Astrocyte of the cerebellum (primary cell): ENCODE measurements around the gene GRID1.

Experiments used
- DNase-seq: peaks from one replicate; pipeline ENCODE4 v3.0.0-alpha.2; 2011; ENCODE audit warnings: low read depth
- H3K4me3 ChIP-seq: 2 replicates; pipeline ENCODE4 v1.5.1; 2011; ENCODE audit warnings: mild to moderate bottlenecking, low read depth, low read length, moderate library complexity
- in situ Hi-C: cut with HindIII; loops from 2 replicates; pipeline ENCODE4 v1.10.0; 2017; ENCODE audit warnings: low sequenced_read_pairs
- TF ChIP-seq, protein P1 (sequence below): IDR thresholded peaks from 2 replicates; pipeline ENCODE4 v1.5.1; 2012; ENCODE audit warnings: low read length, low read depth, moderate library complexity, mild to moderate bottlenecking; ENCODE audit errors: missing control alignments

Gene GRID1

DNA sequence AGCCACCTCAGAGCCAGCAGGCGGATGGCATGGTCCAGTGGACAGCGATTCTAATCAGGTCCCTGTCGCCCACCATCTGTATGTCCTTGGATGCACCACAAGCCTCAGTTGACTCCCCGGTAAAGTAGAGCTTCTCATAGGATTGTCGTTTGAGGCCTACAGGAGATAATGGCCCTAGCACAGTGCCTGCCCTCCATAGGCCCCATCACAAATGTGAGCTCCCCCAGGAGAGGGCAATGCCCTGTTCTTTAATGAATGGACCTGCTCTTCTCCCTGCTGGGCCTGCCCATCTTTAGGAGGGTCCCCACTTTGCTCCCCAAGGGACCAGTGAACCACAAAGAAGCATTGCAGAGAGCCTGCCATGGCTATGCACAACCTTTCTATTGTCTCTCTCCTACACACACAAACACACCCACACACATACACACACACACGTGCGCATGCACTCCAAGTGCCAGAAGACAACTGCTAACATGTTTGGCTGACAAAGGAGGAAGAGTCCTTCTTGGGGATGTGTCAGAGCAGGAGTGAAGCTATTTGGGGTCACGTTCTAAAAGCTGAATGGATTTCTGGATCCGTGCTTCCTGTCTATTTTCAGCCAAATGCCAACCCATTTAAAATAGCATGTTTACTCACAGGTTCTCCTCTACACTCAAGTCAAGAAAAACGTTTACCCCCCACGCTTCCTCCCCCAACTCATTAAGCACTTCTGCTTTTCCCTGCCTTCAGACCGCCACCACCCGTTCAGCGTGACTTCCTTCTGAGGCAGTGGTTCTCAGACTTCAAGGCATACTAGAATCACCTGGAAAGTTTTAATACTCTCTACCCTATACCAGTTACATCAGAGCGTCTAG is 196.1 kb downstream of the GRID1 start:
- TF ChIP-seq, protein P1, sequence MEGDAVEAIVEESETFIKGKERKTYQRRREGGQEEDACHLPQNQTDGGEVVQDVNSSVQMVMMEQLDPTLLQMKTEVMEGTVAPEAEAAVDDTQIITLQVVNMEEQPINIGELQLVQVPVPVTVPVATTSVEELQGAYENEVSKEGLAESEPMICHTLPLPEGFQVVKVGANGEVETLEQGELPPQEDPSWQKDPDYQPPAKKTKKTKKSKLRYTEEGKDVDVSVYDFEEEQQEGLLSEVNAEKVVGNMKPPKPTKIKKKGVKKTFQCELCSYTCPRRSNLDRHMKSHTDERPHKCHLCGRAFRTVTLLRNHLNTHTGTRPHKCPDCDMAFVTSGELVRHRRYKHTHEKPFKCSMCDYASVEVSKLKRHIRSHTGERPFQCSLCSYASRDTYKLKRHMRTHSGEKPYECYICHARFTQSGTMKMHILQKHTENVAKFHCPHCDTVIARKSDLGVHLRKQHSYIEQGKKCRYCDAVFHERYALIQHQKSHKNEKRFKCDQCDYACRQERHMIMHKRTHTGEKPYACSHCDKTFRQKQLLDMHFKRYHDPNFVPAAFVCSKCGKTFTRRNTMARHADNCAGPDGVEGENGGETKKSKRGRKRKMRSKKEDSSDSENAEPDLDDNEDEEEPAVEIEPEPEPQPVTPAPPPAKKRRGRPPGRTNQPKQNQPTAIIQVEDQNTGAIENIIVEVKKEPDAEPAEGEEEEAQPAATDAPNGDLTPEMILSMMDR = no peak
- in situ Hi-C loops = no loop called here
- no peak overlapping the region for H3K4me3 ChIP-seq
- no peak for DNase-seq

GRCh38 chr10:86169506-86170254 is 196.9 kb downstream of the GRID1 start:
- H3K4me3 ChIP-seq = no peak overlapping the region
- DNase-seq = no peak
- TF ChIP-seq, protein P1 = no peak
- in situ Hi-C loops = no loop called here

GRCh38 chr10:86169066-86169465 is 197.5 kb downstream of the GRID1 start:
- no peak for DNase-seq

DNA sequence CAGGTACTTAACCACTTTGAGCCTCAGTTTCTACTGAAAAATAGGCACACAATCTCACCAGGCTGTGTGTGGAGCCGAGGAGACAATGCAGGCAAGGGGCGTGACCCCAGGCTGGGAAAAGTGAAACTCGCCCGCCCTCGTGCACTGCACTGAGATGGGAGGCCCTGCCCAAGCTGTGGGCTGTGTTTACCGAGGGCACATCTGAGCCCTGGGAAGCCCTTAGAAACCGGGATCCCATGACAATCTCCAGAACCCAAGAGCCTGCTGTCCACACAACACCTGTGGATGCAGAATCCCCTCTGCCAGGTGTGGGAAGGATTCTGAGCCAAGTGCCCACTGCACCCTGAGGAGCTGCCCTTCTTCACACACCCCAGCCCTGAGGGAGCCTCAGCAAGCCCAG is 198.3 kb downstream of the GRID1 start:
- H3K4me3 ChIP-seq = no peak overlapping the region
- TF ChIP-seq, protein P1 = no peak
- DNase-seq = no peak
- in situ Hi-C loops = no loop called here

More at GRCh38 chr10:86169066-86169465, 197.5 kb downstream of the GRID1 start:
- H3K4me3 ChIP-seq = no peak overlapping the region
- TF ChIP-seq, protein P1 = no peak
- in situ Hi-C loops = no loop called here

GRCh38 chr10:86167762-86168128 is 198.8 kb downstream of the GRID1 start:
- in situ Hi-C loops = no loop called here
- H3K4me3 ChIP-seq = no peak overlapping the region
- TF ChIP-seq, protein P1 = no peak
- no peak for DNase-seq

- DNase-seq = no peak
- H3K4me3 ChIP-seq = no peak overlapping the region
- in situ Hi-C loops = no loop called here
- TF ChIP-seq, protein P1 = no peak
Measured at GRCh38 chr10:86167121-86167761, 199.4 kb downstream of the GRID1 start.
